Middle frontal gyrus (tissue), 1 donor: Measurements from ENCODE around the gene ITPKC.
"Not testable (repeated sequence)": the region's sequence is repeated elsewhere in the genome, so short reads cannot be mapped to it uniquely, and the experiment has no call there.

ENCODE experiments used
- DNase-seq: peaks from one replicate; pipeline ENCODE4 v3.0.0-alpha.2; 2015; ENCODE audit warnings: low spot score; ENCODE audit errors: extremely low spot score

Gene ITPKC

GRCh38 chr19:40714441-40715299 is 2.2 kb upstream of the ITPKC start:
- DNase-seq, result peak; percentile 96

- DNase-seq, result peak; percentile 6
These were observed 856 bp upstream of the ITPKC start for GRCh38 chr19:40716031-40716481.

DNA sequence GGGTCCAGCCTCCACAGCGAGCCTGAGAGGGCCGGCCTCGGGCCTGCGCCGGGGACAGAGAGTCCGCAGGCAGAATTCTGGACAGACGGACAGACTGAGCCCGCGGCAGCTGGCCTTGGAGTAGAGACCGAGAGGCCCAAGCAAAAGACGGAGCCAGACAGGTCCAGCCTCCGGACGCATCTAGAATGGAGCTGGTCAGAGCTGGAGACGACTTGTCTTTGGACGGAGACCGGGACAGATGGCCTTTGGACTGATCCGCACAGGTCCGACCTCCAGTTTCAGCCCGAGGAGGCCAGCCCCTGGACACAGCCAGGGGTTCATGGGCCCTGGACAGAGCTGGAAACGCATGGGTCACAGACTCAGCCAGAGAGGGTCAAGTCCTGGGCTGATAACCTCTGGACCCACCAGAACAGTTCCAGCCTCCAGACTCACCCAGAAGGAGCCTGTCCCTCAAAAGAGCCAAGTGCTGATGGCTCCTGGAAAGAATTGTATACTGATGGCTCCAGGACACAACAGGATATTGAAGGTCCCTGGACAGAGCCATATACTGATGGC is 490 bp downstream of the ITPKC start:
- no peak for DNase-seq

DNA sequence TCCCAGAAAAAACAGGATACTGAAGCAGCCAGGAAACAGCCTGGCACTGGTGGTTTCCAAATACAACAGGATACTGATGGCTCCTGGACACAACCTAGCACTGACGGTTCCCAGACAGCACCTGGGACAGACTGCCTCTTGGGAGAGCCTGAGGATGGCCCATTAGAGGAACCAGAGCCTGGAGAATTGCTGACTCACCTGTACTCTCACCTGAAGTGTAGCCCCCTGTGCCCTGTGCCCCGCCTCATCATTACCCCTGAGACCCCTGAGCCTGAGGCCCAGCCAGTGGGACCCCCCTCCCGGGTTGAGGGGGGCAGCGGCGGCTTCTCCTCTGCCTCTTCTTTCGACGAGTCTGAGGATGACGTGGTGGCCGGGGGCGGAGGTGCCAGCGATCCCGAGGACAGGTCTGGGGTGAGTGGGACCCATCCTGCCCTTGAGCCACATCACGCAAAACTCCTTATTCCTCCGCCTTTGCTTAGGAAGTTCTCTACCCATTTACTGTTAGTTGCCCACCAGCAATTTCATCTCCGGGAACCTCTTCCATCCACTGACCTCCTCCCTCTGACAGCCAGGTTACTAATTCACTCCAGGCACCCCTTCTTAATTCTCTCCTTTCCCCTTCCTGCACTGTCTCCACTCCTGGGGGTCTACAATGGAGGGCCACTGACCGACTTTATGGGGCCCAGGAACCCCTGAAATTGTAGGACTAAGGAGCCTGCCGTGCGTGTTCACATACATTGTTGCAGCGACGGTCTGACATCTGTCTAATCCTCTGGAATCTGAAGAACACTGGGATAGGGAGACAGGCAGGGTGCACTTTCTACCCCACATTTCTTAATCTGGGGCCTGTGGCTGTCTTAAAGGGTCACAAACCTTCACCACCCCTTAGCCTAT is 1.2 kb downstream of the ITPKC start:
- DNase-seq, result no peak

GRCh38 chr19:40718774-40719391 is 2.0 kb downstream of the ITPKC start:
- no peak for DNase-seq

DNA sequence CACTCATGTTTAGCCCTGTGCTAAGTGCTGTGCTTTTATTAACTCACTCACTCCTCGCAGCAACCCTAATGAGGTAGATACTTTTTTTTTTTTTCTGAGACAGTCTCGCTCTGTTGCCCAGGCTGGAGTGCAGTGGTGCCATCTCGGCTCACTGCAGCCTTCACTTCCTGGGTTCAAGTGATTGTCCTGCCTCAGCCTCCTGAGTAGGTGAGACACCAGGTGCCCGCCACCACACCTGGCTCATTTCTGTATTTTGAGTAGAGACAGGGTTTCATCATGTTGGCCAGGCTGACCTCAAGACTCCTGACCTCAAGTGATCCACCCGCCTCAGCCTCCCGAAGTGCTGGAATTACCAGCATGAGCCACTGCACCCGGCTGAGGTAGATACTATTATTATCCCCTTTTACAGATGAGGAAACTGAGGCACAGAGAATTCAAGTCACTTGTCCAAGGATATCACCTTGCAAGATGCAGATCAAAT is 2.5 kb downstream of the ITPKC start:
- DNase-seq, result no peak

DNA sequence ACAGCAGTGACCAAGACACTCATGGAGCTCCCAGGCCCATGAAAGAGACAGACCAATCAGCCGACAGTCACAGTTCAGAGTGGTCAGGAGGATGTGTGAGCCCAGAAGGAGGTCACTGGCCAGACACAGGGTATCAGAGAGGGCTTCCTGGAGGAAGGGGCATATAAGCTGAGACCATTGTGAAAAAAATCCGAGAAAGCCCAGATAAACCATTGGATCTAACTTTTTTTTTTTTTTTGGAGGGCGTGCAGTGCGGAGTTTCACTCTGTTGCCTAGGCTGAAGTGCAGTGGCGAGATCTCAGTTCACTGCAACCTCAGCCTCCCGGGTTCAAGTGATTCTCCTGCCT is 4.2 kb downstream of the ITPKC start:
- no peak for DNase-seq

GRCh38 chr19:40721936-40722661 is 5.2 kb downstream of the ITPKC start:
- DNase-seq, result no peak

DNA sequence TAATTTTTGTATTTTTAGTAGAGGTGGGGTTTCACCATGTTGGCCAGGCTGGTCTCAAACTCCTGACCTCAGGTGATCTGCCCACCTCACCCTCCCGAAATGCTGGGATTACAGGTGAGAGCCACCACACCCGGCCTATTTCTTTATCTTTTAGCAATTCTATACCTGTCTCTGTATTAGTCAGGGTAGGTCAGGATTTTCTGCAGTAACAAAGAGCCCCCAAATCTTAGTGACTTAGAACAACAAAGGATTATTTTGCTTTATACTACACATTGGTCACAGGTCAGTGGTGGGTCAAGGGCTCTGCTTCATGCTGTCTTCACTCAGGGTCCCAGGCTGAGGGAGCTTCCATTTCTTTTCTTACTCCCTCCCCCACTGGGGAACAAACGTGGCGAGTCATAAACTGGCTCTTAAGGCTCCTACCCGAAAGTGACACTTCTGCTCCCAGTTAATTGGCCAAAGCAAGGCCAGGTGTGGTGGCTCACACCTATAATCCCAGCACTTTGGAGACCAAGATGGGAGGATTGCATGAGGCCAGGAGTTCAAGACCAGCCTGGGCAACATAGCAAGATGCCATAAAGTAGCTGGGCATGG is 6.8 kb downstream of the ITPKC start:
- DNase-seq, result no peak

- DNase-seq, result no peak
These were observed 7.4 kb downstream of the ITPKC start for GRCh38 chr19:40724315-40724714.

GRCh38 chr19:40724855-40725254 is 7.9 kb downstream of the ITPKC start:
- no peak for DNase-seq

GRCh38 chr19:40726279-40726678 is 9.4 kb downstream of the ITPKC start:
- DNase-seq, result no peak

DNA sequence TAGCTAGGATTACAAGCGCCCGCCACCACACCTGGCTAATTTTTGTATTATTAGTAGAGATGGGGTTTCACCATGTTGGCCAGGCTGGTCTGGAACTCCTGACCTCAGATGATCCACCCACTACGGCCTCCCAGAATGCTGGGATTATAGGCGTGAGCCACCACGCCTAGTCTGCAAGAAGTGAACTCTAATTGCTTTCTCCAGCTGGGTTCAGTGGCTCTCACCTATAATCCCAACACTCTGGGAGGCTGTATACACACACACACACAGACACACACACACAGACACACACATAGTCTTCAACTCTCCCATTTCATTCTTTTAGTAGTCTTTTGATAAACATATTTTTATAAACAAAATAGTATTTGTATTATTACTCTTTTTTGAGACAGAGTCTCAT is 13.2 kb downstream of the ITPKC start:
- not testable (repeated sequence) for DNase-seq

DNA sequence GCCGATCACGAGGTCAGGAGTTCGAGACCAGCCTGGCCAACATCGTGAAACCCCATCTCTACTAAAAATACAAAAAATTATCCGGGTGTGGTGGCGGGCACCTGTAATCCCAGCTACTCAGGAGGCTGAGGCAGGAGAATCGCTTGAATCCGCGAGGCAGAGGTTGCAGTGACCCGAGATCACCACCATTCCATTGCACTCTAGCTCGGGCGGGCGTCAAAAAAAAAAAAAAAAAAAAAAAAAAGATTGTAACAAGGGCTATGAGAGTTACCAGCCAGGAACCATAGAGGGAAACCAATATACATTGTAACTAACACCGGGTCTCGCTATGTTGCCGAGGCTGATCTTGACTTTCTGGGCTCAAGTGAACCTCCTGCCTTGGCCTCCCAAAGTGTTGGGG is 15.4 kb downstream of the ITPKC start:
- DNase-seq, result not testable (repeated sequence)

GRCh38 chr19:40733149-40733548 is 16.2 kb downstream of the ITPKC start:
- DNase-seq, result no peak

- DNase-seq, result no peak
These were observed 18.3 kb downstream of the ITPKC start for GRCh38 chr19:40735013-40735771.

- DNase-seq, result no peak
These were observed 19.7 kb downstream of the ITPKC start for GRCh38 chr19:40736661-40737060.

DNA sequence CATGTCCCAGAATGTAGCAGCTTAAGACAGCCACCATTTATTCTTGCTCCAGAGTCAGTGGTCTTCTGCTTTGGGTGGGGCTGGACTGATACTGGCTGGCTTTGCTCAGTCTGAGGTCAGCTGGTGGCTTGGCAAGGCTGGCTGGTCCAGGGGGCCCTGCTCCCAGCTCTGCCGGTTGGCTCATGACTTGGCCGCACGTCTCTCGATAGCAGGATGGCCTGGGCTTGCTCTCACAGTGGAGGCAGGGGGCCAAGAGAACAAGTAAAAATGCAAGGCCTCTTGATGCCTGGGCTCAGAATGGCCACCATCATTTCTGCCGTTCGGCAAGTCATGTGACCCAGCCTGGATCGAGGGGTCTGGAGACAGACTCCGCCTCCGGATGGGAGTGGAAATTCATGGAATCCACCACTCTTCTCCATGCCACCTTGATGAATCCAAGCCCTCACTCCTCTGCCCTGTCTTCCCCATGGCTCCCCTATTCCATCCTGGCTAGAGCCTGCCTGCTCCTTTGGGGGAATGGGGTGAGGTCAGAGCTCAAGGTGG is 20.3 kb downstream of the ITPKC start:
- DNase-seq, result no peak
